NCI-H526 (cell line): ENCODE data around the gene RGS19.

Source experiments
- DNase-seq, 2 experiments: peaks; one replicate each; lab custom pipeline; 2025; lab: John Stamatoyannopoulos, UW

The RGS19 gene

DNA sequence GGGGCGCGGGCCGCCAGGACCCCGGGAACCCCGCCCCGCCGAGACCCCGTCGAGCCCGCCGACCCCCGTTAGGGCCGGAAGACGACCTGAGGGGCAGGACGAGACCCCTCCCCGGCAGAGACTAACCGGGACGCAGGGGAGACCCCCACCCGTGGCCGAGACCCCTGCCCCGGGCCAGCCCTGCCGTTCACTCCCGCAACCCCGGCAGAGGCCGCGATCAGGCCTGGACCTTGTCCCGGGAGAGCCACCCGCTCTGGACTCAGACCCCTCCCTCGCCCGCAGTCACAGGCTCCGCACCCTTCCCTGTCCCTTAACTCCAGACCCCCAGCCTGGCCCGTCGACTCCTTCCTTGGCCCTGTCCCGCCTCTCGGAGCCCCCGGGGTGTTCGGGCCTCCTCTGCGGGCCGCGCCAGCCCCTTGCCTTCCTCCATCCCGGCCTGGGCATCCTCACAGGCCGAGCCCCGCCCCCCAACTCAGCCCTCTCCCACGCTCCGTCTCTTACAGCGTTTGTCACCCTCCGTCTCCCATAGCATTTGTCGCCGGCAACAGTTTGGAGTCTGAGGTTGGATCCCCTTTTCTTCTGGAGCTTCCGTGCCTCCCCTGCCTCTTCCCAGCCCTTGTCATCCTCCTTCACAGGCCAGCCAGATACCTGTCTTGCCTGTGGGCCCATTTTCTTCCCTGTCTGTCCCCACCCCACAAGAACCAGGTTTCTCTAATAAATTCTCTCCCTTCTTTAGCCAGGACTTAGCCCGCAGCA is 15.8 kb downstream of the RGS19 start:
- peak in 1 of 2 experiments; percentile 48 for DNase-seq

DNA sequence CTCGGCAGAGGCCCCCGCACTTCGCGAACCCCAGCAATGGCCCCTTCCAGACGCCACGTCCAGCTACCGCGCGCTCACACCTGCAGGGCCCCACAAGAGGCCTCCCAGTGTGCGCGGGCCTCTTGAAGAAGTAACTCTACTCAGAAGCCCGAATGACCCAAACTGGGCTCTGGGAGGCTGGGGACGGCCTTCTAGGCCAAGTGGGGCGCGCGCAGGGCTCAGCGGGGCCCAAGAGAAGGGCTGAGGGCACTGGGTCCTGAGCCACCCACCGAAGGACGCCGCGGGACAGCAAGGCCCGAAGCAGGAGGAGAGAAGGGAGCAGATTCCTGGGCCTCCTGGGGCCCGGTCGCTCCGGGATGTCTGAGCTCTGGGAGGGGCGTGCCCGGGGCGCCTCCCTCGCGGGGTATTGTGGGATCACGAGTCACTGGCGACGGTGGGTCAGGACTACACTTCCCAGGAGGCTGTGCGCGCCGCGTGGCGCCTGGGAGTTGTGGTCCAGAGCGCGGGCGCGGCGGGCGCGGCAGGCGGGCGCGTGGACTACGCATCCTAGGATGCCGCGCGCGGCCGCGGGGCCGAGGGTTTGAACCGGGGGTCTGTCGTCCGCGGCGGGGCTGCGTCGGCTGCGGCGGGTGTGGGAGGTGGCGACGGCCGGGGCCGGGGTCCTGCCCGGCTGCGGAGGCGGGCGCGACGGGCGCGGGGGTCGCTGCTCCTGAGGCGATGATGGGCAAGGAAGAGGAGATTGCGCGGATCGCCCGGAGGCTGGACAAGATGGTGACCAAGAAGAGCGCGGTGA is 16.5 kb downstream of the RGS19 start, which contains the start of gene TCEA2:
TSS of gene TCEA2 (plus strand) at position 603 of the 793 bp plus-strand sequence. CDS start at position 718, 115 bp downstream.
- peak; percentile 90 to 99 for DNase-seq

DNA sequence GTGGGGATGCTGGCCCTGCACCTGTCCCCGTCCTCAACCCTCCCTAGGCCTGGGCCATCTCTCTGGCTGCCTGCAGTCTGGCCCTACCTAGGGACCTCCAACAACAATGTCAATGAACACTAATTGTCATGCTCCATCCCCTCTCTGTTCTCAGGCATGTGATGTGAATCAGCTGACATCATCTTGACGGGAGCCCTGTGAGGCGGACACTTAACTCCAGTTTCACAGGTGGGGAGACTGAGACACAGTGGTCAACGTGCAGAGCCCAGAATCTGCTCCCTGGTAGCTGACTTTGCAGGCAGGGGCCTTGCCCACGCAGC is 17.1 kb downstream of the RGS19 start:
- no peak for DNase-seq

DNA sequence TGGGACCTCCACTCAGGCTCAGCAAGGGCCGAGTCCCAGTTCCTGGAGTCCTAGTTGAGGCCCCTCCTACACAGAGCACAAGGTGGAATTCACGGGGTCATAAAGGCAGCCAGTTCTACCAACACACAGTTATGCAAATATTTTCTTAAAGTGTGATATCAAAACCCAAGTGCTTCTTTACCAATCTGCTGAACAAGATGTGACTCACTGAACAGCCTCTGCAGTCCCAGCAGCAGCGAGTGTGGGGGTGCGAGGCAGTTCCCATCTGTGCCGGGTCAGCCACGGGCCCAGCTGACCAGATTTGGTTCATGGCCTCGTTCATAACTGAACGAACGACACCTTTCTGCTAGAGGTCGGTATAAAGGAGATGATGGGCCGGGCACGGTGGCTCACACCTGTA is 20.8 kb downstream of the RGS19 start:
- peak; percentile 30 to 43 for DNase-seq

DNA sequence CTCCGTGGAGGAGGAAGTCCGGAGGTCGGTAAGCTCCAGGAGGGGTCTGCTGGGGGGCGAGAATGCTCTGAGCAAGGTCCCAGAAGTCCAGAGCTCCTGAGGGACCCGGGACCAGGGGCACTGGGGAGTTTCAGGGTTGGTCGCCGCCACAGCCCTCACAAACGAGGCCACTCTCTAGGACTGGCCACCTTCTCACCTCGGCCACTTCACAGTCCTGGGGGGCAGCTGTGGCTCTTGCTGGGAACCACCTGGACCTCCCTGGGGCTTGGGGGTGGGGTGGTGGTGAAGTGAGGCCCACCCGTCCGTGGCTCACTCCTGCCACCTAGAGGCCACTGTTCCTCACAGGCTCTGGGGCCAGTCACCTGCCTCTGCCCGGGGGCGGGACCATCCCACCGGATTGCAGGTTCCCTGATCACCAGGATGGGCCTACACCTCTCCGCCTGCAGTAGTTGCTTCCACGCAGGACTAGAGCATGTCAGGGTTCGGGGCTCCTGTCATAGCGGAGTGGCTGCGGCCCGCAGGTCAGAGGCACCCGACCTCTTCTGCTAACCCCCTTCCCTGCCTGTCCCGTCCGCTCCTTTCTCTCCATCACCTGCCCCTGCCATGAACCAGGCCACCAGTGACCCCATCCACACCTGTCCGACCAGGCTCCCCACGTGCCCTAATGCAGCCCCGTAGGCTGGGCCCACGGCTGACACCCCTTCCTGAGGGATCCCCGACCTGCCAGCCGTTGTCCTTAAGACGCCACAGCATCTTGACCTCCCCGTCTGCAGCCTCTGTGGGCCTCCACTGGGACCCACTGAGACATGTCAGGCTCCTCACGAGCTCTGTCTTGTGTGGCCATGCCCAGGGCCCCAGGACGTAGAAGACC is 21.5 kb downstream of the RGS19 start:
- DNase-seq = peak; percentile 57 to 93

DNA sequence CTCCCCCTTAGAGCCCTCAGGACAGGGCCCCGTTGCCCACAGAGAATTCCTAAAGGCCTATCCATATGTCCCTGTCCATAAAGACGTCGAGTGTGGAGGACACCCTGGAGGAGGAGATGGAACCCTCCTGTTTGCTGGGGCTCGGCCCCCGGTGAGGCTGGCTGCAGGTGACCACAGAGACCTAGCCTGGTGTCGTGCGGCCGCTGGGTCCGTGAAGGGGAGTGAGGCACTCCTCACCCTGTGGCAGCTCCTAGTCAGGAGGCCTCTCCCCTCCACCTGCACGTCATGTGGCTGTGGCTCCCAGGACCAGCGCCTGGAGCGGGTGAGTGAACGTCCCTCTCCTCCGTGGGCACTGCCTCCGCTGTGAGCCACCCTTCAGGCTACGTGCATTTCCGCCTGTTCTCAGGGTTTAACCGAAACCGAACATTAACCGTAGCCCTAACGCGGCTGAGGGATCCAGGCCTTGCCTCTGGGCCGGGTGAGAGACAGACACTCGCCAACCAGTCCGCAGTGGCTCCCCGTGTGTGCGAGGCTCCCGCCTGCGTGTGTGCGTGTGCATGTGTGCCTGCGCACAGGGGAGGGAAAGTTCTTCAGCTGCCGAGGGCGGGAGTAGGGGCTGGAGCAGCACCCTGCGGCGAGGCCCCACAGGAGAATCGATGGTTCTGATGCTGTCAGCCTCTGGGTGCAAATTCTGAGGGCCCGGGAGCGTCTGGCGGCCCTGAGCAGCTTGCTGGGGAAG is 22.3 kb downstream of the RGS19 start:
- no peak for DNase-seq

DNA sequence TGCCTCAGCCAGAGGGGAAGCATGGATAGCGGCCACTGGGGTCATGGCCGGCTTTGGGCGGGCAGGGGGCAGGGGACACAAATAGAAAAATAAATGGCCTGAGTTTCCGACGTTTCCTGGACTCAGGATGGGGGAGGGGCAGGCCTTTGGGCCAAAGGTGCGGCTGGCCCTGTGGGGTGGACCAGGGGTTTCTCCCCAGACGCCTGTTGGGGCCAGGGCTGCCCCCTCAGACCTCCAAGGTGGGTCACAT is 22.8 kb downstream of the RGS19 start:
- no peak for DNase-seq

DNA sequence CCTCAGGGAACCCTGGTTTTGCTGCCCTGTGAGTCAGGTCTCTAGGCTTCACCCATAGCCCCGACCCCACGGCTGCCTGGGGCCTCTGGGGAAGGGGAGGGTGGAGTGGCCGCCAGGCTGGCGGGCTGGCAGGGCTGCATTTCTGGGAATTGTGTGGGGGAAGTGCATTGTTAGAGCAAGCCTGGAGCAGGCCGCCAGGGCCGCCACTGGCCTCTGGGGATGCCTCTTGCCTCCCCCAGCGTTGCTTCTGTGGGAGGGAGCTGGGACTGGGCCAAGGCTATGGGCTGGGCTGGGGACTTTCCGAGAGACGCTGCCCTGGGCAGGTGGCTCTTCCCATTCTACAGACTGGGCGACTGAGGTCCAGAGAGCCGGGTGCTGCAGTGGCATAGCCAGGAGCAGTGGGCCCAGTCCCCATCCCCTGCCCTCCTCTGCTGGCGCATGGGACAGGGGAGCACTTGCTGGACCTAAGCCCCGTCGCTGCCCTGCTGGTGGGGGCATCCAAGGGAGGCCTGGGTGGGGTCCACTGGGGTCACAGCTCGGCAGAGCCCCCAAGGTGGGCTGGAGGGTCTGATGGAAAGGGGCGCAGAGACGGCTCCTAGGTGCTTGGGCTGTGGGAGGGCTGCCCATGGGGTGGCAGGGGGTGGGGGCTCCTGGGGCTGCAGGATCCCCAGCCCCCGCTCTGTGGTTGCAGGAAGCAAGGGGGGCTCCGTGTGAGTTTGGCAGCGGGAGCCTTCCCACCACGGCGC is 23.3 kb downstream of the RGS19 start:
- DNase-seq = no peak

DNA sequence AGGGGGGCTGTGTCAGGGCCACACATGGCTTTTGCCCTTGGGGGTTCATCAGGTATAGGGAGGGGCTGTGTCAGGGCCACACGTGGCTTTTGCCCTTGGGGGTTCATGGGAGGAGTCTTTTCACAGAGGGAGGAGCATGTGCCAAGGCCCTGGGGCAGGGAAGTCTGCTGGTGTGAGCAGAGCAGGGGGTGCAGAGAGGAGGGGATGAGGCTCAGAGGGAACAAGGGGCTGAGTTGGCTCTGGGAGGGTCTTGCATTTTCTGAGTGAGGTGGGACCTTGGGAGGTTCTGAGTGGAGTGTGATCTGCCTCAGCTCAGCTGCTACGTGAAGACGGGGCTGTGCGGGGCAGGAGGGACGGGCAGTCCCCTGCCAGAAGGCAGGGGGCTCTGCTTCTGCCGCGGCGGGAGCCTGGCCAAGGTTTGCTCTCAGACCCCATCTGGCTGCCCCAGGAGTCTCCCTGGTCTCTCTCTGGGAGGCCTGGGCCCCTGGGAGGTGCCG is 23.9 kb downstream of the RGS19 start:
- DNase-seq = no peak

DNA sequence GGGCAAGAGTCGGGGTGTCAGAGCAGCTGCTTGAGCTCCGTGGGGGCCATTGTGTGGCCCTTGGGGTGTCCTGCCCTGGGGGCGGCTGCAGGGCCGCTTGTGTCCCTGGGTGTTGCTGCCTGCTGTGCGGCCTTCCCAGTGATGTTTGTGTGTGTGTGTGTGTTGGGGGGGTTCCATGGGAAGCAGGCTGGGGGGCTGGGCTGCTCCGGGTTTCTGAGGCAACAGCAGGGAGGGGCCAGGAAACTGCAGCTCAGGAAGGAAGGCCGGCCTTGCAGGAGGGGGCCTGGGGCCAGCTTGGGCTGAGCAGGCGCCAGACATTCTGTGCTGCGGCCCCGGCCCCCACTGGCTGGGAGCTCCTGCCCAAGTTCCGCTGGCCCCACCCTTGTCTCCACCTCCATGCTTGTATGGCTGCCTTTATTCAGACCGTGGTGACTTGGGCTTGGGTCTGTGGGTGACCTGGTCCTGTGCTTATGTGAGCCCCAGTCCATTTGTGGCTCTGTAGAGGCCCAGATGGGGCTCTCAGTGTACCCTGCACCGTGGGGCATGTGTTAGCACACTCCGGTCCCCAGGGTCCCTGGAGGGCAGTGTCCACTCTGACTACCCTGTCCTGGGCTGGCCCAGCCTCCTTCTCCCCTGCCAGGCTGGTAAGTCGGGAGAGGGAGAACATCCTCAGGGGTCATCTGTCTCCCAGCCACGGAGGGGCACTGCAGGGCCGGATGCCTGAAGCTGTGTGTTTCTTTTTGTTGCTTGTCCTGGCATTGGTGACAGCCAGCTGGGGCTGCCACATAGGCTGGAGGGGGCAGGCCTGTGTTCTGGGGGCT is 25.3 kb downstream of the RGS19 start:
- DNase-seq = peak in 1 of 2 experiments; percentile 56

DNA sequence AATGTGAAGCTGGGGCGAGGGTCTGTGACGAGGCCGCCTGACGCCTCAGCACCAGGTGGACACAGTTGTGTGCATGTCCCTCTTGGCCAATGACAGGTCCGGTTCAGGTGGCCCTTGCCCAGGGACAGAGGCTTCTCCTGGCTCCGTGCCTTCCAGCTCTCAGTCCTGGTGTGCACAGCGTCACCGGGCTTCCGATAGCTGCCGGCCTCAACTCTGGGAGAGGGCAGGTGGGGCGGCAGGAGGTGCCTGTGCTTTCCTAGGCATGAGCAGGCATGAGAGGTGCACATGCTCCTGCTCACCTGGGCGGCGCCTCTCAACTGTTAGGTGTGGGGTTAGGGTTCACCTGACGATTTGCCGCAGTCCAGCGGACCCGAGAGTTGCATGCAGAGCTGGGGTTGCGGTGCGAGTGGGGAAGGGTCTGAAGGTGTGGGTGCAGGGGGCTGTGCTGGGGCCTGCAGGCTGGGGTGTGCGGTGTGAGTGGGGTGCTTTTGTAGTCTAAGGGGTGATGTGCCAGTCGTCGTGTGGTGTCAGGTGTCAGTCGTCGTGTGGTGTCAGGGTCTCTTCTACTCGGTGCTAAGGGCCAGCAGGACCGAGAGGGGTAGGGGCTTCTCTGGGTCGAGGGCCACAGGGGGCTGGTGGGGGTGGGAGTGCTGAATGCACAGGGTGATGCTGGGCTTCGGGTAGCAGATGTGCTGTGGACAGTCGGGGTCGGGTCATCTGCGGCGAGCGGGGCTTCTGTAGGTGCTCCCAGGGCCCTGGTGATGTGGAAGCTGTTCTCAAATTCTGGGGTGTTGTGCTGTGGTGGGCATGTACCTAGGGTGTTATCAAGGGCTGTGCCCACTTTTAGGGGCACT is 26.1 kb downstream of the RGS19 start:
- DNase-seq = no peak

DNA sequence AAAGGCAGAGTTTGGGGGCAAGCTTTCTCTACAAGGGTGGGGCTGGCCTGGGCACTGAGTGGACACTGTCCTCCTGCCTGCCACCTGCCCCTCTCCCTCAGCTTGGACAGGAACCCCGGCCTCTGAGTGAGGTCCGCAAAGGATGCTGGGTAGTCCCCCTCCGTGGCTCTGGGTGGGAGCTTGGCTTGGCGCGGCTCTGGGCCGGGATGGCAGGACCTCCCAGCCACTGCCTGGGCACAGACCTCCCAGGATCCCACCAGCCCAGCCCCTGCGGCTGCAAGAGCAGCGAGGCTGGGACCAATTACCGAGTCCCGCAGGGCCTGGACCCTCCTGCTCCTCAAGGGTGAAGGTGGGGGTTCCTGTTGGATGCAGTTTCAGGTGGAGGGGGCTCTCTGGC is 27.0 kb downstream of the RGS19 start:
- DNase-seq = no peak

DNA sequence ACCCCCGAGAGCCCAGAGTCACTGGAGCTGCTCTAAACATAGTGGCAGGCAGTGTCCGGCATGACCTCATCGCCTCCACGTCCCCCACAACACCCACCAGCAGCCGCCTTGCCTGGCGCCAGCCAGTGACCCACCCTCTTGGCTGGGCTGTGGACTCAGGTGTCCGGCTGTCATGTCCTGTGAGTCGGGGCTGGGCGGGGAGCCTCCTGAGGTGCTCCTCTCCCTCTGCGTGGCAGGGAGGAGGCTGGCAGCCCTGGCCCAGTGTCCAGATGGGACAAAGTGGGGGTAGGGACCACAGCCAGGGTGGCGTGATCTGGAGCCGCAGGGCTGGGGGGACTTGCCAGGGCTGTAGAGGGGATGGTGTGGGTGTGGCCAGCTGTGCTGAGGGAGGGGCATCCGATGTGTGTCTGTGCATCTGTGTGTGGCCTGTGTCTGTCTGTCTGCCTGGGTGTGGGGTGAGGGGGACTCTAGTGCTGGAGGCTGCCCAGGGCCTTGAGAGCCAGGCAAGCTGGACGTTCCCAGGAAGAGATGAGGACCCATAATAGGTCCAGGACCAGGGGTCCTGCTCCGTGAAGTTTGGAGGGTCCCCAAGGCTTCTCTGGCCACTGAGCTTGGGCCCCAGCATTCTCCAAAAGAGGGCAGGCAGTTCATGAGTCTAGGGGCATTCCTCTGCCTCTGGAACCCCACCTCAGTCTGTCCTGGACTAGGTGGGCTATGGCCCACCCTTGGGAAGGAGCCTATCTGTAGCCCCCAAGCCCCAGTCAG is 27.6 kb downstream of the RGS19 start:
- no peak for DNase-seq

DNA sequence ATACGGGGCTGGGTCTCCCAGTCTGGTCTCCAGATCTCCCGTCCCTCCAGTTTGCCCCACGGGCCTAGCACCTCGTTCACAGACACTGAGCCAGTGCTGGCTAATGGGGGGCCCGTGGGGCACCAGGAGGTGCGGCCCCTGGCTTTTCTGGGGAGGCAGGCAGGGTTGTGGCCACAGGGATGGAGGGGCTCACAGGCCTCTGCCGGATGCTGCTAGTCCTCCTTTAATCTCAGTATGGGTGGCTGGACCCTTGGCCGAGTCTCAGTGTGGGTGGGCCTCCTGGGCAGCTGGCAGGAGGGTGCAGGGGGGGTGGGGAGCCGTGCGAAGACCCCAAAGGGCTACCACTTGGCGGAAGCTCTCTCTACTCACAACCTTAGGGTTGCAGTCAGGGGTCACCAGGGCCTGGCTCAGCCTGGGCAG is 28.3 kb downstream of the RGS19 start:
- DNase-seq = no peak

DNA sequence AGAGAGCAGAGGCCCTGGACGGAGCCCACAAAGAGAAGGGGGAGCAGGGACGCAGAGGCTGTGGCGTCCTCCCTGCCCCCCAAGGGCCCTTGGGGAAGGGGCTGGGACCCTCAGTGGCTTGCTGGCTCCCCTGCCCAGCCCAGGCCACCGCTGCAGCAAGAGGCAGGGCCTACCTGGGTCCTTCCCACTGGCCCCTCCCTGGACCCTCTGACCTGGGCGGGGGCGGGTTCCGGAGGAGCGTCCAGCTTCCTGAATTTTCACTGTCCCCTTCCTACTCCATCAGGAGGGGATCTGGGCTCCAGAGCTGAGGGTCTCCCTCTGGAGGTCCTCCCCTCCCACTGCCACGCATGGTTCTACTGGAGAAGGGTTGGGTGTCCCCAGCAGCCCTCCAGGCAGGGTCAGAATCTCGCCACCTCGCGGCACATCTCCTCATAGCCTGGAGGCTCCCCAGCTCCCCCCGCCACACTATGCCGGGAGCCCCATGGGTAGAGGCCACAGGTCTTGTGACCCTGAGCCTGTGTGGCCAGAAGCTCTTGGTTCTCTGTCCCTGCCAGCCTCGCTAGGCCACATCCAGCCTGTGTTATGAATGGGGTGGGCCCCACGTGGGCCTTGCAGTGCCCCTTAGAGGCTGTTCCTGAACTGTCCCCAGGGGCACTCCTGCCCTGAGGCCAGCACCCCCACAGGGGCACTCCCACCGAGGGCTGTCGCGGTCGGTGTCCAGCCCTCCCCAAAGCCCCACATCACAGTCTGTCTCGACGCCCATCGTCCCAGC is 28.9 kb downstream of the RGS19 start:
- DNase-seq = no peak

DNA sequence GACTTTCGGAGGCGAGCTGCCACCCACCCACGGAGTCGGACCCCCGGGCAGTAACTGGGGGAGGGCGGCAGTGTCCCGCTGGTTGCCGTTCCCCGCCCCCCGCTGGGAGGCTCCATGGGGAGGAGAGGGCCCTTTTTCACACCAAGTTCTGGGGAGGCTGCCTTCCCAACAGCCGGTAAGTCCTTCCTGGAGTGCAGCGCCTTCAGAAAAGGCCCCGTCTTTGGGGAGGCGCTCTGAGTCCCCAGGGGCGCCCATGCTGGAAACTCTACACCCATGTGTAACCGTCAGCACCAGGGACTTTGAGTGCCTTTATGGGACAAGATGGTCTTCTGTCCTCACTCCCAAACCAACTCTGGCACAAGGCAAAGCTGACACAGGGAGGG is 29.4 kb downstream of the RGS19 start:
- no peak for DNase-seq

DNA sequence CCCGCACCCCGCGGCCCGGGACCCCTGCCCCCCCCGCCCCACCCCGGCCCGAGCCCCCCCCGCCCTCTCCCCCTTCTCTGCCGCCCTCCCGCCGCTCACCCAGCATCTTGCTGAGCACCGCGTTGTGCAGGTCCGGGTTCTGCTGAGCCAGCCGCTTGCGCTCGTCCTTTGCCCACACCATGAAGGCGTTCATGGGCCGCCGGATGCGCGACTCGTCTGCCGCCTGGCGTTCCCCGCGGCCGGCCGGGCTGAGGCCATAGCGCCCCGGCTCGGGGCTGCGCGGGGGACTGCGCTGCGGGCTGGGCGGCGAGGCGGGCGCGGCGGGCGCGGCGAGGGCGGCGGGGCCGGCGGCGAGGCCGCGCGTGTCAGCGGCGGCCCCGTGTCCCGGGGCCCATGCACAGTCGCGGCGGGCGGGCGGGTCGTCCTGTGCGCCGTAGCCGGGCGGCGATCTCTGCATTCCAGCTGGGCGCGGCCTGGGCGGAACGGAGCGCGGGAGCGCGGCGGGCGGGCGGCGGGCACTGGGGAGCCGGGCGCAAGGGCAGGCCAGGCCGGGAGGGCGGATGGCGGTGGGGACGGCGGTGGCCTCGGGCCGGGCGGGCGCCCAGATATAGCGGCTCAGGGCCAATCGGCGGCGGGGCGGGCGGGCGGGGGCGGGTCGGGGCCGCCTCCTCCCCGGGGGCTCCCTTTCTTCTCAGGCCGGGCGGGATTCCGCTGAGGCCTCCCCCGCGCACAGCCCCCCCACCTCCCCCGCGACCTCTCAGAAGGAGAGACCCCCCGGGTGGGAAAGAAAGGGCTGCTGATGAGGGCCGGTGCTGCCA is 30.0 kb downstream of the RGS19 start, which contains the start of gene SOX18:
TSS of gene SOX18 (minus strand) at position 580 of the 818 bp plus-strand sequence. CDS start at position 457, 123 bp downstream.
- peak in 1 of 2 experiments; percentile 77 for DNase-seq
